A673 (cell line): Measurements from ENCODE around the gene GRIK4. TPM values are rescaled to one million over a fixed set of nuclear protein-coding genes. Genes with fewer than 3 reads are reported as not detected.

Source experiments
- BruUV-seq: library from RNA; stranded (reverse); fragments of 400-500 nt; replicated peaks from 2 replicates; lab custom pipeline; 2021; lab: Mats Ljungman, UMichigan
- CTCF ChIA-PET: fragments of 300-600 bp; sonication (Branson Sonifier 250); formaldehyde crosslinking; loops from one replicate; lab custom pipeline; 2022; ENCODE audit warnings: antibody characterized with exemption; lab: Charles Lee
- POLR2A ChIA-PET: fragments of 300-600 bp; sonication (Branson Sonifier 250); formaldehyde crosslinking; loops from one replicate; lab custom pipeline; 2022; ENCODE audit warnings: antibody characterized with exemption; ENCODE audit not compliant: low non-redundant PET; lab: Charles Lee
- DNase-seq: peaks from one replicate; pipeline ENCODE4 v3.0.0-alpha.2; 2015; ENCODE audit warnings: low spot score
- H3K27ac ChIP-seq: fragments of 200-600 bp; sonication (generic); 2 replicates; pipeline ENCODE4 v1.5.1; 2016; ENCODE audit warnings: mixed run types, low read depth, mild to moderate bottlenecking, mixed read lengths, antibody characterized with exemption, low read length; ENCODE audit not compliant: poor library complexity, severe bottlenecking
- H3K27me3 ChIP-seq: fragments of 200-600 bp; sonication (generic); replicated peaks from 2 replicates; pipeline ENCODE4 v1.6.1; 2017; ENCODE audit warnings: mixed run types, low read depth, mild to moderate bottlenecking, mixed read lengths, antibody characterized with exemption, low read length; ENCODE audit not compliant: insufficient read depth, poor library complexity
- H3K36me3 ChIP-seq: fragments of 200-600 bp; sonication (generic); 2 replicates; pipeline ENCODE4 v1.6.1; 2016; ENCODE audit warnings: mixed run types, mild to moderate bottlenecking, mixed read lengths, antibody characterized with exemption, low read length; ENCODE audit not compliant: insufficient read depth, poor library complexity, severe bottlenecking
- H3K4me1 ChIP-seq: fragments of 200-600 bp; sonication (generic); 2 replicates; pipeline ENCODE4 v1.6.1; 2017; ENCODE audit warnings: mixed run types, mild to moderate bottlenecking, mixed read lengths, antibody characterized with exemption, low read length; ENCODE audit not compliant: insufficient read depth, poor library complexity, severe bottlenecking
- H3K4me3 ChIP-seq: fragments of 200-600 bp; sonication (generic); 2 replicates; pipeline ENCODE4 v1.5.1; 2016; ENCODE audit warnings: low read depth, mixed run types, mild to moderate bottlenecking, mixed read lengths, low read length; ENCODE audit not compliant: poor library complexity, severe bottlenecking
- H3K9me3 ChIP-seq: fragments of 200-600 bp; sonication (generic); 2 replicates; pipeline ENCODE4 v1.6.1; 2016; ENCODE audit warnings: mixed run types, low read depth, mild to moderate bottlenecking, mixed read lengths, antibody characterized with exemption, low read length; ENCODE audit not compliant: poor library complexity, severe bottlenecking
- EZH2 ChIP-seq: fragments of 200-600 bp; sonication (generic); IDR thresholded peaks from 2 replicates; pipeline ENCODE4 v1.6.1; 2017; ENCODE audit warnings: borderline replicate concordance, low read depth, mild to moderate bottlenecking, mixed read lengths, antibody characterized with exemption, low read length; ENCODE audit not compliant: poor library complexity, severe bottlenecking
- intact Hi-C: fragments of 100-400 bp; cut with micrococcal nuclease; formaldehyde crosslinking; loops from one replicate; pipeline ENCODE4 v1.10.0; 2022; ENCODE audit not compliant: unreplicated experiment
- total RNA-seq: library from RNA; stranded (reverse); gene quantifications from 2 replicates; pipeline ENCODE4 v1.2.3, GENCODE V29; 2021
- TF ChIP-seq, protein P1 (sequence below): fragments of 300-800, 200-600 bp; sonication (generic); conservative IDR thresholded peaks from 2 replicates; pipeline ENCODE4 v1.5.1; 2017; ENCODE audit warnings: low read depth, mild to moderate bottlenecking, antibody characterized with exemption, low read length, moderate library complexity, mixed read lengths

GRIK4 gene
- total RNA-seq, 1 experiment from 2014 or later, result not detected

GRCh38 chr11:120522021-120522420 lies 10.5 kb downstream of the GRIK4 start:
- no TSS peak for BruUV-seq
- Histone ChIP-seq H3K27ac (no peak overlapping the region), H3K4me3 (no peak overlapping the region), H3K4me1 (no peaks in the 10 kb centered on the region), H3K36me3 (no peaks in the 10 kb centered on the region), H3K27me3 (no peaks in the 10 kb centered on the region), H3K9me3 (no peaks in the 10 kb centered on the region)
- CTCF ChIA-PET, result no interaction called here
- POLR2A ChIA-PET, result no interaction called here
- DNase-seq, result no peak
- TF ChIP-seq, protein P1, sequence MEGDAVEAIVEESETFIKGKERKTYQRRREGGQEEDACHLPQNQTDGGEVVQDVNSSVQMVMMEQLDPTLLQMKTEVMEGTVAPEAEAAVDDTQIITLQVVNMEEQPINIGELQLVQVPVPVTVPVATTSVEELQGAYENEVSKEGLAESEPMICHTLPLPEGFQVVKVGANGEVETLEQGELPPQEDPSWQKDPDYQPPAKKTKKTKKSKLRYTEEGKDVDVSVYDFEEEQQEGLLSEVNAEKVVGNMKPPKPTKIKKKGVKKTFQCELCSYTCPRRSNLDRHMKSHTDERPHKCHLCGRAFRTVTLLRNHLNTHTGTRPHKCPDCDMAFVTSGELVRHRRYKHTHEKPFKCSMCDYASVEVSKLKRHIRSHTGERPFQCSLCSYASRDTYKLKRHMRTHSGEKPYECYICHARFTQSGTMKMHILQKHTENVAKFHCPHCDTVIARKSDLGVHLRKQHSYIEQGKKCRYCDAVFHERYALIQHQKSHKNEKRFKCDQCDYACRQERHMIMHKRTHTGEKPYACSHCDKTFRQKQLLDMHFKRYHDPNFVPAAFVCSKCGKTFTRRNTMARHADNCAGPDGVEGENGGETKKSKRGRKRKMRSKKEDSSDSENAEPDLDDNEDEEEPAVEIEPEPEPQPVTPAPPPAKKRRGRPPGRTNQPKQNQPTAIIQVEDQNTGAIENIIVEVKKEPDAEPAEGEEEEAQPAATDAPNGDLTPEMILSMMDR, result no peak
- TF ChIP-seq EZH2, result no peak
- intact Hi-C loops, result no loop called here

DNA sequence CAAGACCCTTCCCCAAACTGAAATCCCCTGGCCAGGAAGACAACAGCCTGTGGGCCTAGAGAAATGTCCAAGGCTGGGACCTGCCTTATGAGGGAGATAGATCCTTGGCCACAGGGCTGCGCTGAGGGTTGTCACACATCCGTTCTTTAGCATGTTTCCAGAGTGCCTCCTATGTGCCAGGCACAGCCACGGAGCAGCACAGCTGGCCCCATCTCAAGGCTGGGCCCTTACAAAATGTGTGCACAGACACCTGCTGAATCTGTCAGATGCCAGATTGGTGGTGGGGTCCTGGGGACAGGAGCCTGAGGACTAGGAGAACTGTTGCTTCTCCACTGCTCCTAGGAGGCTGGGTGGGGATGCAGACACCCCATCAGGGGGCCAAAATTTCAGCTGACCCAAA lies 11.2 kb downstream of the GRIK4 start:
- Histone ChIP-seq H3K4me3 (no peak overlapping the region), H3K36me3 (no peaks in the 10 kb centered on the region), H3K27ac (no peak overlapping the region), H3K9me3 (no peaks in the 10 kb centered on the region), H3K4me1 (no peaks in the 10 kb centered on the region), H3K27me3 (no peaks in the 10 kb centered on the region)
- DNase-seq, result no peak
- intact Hi-C loops, result no loop called here
- ChIA-PET CTCF (no interaction called here), POLR2A (no interaction called here)
- BruUV-seq, result no TSS peak
- no peak for TF ChIP-seq EZH2
- TF ChIP-seq, protein P1, result no peak

DNA sequence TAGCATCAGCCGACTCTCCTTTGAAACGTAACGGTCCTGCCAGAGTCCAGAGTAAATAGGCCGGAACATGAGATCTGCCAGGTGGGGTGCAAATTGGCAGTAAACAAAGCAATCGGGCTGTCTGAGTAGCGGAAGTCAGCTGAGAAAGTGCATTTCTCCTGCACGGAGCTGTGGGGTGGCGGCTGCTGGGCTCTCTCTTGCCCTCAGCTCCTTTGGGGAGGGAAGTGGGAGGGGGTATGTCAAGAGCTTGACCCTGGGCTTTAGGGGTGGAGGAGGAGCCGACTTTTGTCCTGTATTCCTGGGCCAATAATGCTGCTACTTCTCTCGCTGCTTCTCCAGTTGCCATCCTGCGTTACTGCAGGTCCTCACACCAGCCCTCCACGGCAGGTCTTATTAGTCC lies 11.6 kb downstream of the GRIK4 start:
- H3K4me3 ChIP-seq, result no peak overlapping the region
- intact Hi-C loops, result no loop called here
- POLR2A ChIA-PET, result interaction anchor here (0.7 kb wide), 1 partner anchor 20 kb away, joined by 9 read pairs; no protein-coding TSS in a partner anchor
- H3K36me3 ChIP-seq, result no peaks in the 10 kb centered on the region
- H3K27me3 ChIP-seq, result no peaks in the 10 kb centered on the region
- H3K9me3 ChIP-seq, result no peaks in the 10 kb centered on the region
- DNase-seq, result no peak
- H3K4me1 ChIP-seq, result no peaks in the 10 kb centered on the region
- H3K27ac ChIP-seq, result no peak overlapping the region
- CTCF ChIA-PET, result no interaction called here
- no TSS peak for BruUV-seq
- TF ChIP-seq EZH2, result no peak
- TF ChIP-seq, protein P1, result no peak
